ENCODE data around the gene BMAL2.

- TF ChIP-seq CTCF (IDR thresholded peaks at IDR 0.05) (no peak), POLR2A (IDR thresholded peaks at IDR 0.05) (no peak), POLR2AphosphoS5 (IDR thresholded peaks at IDR 0.05) (no peak), EP300 (IDR thresholded peaks at IDR 0.05) (no peak)
Measured at GRCh38 chr12:27309995-27310315, 22.7 kb upstream of the BMAL2 start.

Data from upper lobe of left lung (tissue), 4 donors.